RWPE2 (cell line): ENCODE results near the gene FAM89A.

Experiments
- ATAC-seq: fragments of 200-7000 bp; cut with Tn5 transposase; 3 replicates; pipeline ENCODE4 v1.9.1; 2021; ENCODE audit warnings: low read depth
- DNase-seq: peaks from one replicate; pipeline ENCODE4 v3.0.0-alpha.2; 2020; ENCODE audit warnings: low spot score
- H3K27ac ChIP-seq: fragments of 450-650 bp; 2 replicates; pipeline ENCODE4 v1.5.1; 2017; ENCODE audit warnings: mild to moderate bottlenecking; ENCODE audit not compliant: poor library complexity, severe bottlenecking
- H3K27me3 ChIP-seq: fragments of 250-450 bp; sonication (Bioruptor Pico); 2 replicates; pipeline ENCODE4 v1.5.1; 2021; ENCODE audit warnings: mild to moderate bottlenecking, moderate library complexity; ENCODE audit not compliant: insufficient read depth, poor library complexity, severe bottlenecking
- H3K36me3 ChIP-seq: fragments of 250-450 bp; sonication (Bioruptor Pico); 2 replicates; pipeline ENCODE4 v1.5.1; 2020; ENCODE audit warnings: low read depth, mild to moderate bottlenecking, moderate library complexity
- H3K4me1 ChIP-seq: fragments of 250-450 bp; sonication (Bioruptor Pico); 2 replicates; pipeline ENCODE4 v1.5.1; 2021; ENCODE audit warnings: mild to moderate bottlenecking, moderate library complexity; ENCODE audit not compliant: insufficient read depth, poor library complexity, severe bottlenecking
- H3K4me3 ChIP-seq: fragments of 250-450 bp; sonication (Bioruptor Pico); 2 replicates; pipeline ENCODE4 v1.5.1; 2021; ENCODE audit warnings: mild to moderate bottlenecking, moderate library complexity; ENCODE audit not compliant: severe bottlenecking
- H3K9me3 ChIP-seq: fragments of 250-450 bp; sonication (Bioruptor Pico); 2 replicates; pipeline ENCODE4 v1.5.1; 2021; ENCODE audit warnings: mild to moderate bottlenecking, moderate library complexity; ENCODE audit not compliant: severe bottlenecking
- TF ChIP-seq, protein P1 (sequence below): fragments of 450-650 bp; IDR thresholded peaks from one replicate; pipeline ENCODE4 v1.5.1; 2017; ENCODE audit warnings: mild to moderate bottlenecking, moderate library complexity; ENCODE audit not compliant: poor library complexity, severe bottlenecking

The FAM89A gene

DNA sequence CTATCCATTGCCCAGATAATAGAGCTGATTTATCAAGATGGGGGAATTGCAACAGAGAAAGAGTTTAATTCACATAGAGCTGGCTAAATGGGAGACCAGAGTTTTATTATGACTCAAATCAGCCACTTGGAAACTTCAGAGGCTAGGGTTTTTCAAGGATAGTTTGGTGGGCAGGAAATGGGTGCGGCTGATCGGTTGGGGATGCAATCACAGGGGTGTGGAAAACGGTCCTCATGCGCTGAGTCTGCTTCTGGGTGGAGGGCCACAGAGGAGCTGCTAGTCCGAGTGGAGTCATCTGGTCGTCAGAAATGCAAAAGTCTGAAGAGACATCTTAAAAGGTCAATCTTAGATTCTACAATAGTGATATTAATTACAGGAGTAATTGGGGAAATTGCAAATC is 32.0 kb upstream of the FAM89A start:
- no peak for DNase-seq
- Histone ChIP-seq H3K4me1 (no peaks in the 10 kb centered on the region), H3K36me3 (no peaks in the 10 kb centered on the region), H3K27ac (no peak overlapping the region), H3K9me3 (no peaks in the 10 kb centered on the region), H3K27me3 (no peaks in the 10 kb centered on the region), H3K4me3 (no peak overlapping the region)
- no peak for ATAC-seq
- TF ChIP-seq, protein P1, sequence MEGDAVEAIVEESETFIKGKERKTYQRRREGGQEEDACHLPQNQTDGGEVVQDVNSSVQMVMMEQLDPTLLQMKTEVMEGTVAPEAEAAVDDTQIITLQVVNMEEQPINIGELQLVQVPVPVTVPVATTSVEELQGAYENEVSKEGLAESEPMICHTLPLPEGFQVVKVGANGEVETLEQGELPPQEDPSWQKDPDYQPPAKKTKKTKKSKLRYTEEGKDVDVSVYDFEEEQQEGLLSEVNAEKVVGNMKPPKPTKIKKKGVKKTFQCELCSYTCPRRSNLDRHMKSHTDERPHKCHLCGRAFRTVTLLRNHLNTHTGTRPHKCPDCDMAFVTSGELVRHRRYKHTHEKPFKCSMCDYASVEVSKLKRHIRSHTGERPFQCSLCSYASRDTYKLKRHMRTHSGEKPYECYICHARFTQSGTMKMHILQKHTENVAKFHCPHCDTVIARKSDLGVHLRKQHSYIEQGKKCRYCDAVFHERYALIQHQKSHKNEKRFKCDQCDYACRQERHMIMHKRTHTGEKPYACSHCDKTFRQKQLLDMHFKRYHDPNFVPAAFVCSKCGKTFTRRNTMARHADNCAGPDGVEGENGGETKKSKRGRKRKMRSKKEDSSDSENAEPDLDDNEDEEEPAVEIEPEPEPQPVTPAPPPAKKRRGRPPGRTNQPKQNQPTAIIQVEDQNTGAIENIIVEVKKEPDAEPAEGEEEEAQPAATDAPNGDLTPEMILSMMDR: no peak

DNA sequence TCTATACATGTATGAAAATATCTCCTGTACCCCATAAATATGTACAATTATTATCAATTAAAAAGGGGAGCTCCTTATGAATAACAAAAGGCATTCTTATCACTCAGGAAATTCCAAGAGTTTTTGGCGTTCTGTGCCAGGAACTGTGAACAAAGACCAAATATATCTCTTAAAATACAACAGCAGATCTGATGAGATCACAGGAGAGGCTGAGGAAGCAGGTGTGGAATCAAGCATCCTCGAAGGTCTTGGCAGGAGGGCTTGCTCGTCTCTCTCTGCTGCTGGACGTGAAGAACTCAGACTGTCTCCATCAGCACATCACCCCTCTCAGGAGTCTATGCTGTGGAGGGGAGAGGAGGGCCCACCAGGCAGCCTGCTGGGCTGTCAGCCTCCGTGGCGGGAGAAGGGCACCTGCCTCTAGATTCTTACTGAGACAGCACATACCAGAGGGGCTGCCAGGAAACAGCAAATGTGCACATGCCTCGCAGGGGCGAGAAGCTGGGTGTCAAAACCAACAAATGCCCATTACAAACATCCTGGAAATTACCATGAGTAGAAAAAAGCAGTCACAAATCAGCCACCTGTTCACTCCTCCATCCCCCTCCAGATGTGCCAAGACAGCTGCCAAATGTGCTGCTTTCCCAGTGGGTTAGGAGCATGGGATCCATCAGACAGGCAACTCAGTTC is 30.8 kb upstream of the FAM89A start:
- DNase-seq (no peak), ATAC-seq (no peak)
- no peak overlapping the region for H3K4me3 ChIP-seq
- H3K9me3 ChIP-seq: no peaks in the 10 kb centered on the region
- no peaks in the 10 kb centered on the region for H3K4me1 ChIP-seq
- no peaks in the 10 kb centered on the region for H3K27me3 ChIP-seq
- TF ChIP-seq, protein P1: no peak
- no peaks in the 10 kb centered on the region for H3K36me3 ChIP-seq
- H3K27ac ChIP-seq: no peak overlapping the region

DNA sequence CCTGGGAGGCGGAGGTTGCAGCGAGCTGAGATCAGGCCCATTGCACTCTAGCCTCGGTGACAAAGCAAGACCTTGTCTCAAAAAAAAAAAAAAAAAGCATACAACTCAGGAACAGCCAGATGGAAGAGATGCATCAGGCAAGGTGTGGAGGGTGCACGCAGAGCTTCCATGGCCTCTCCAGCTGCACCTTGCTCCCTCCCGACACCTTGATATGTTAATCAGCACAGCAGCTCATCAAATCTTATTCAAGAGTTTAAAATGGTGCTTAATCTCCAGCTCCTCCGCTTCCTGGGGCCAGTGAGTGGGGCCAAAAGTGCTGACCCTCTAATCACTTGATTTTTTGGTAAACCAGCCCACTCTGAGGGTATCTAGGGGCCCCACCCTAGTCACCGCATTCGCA is 29.3 kb upstream of the FAM89A start:
- no peaks in the 10 kb centered on the region for H3K9me3 ChIP-seq
- no peak overlapping the region for H3K4me3 ChIP-seq
- no peaks in the 10 kb centered on the region for H3K27me3 ChIP-seq
- H3K4me1 ChIP-seq: no peaks in the 10 kb centered on the region
- TF ChIP-seq, protein P1: no peak
- H3K36me3 ChIP-seq: no peaks in the 10 kb centered on the region
- DNase-seq (no peak), ATAC-seq (no peak)
- H3K27ac ChIP-seq: no peak overlapping the region

DNA sequence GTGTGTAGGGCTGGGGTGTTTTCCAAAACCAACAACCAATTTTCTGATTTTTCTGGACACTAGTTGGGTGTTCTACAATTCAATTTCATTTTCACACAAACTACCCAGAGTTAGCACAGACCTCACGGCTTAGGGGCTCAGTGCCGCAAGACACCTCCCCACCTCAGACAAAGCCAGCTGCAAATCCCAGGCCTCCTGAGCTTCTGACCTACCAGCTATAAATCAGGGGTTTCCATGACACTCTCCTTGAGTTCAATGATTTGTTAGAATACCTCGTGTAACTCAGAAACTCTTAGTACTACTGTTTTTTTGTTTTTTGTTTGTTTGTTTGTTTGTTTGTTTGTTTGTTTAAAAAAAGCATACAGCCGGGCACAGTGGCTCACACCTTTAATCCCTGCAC is 28.7 kb upstream of the FAM89A start:
- Histone ChIP-seq H3K4me3 (no peak overlapping the region), H3K27me3 (no peaks in the 10 kb centered on the region), H3K36me3 (no peaks in the 10 kb centered on the region), H3K27ac (no peak overlapping the region), H3K9me3 (no peaks in the 10 kb centered on the region), H3K4me1 (no peaks in the 10 kb centered on the region)
- ATAC-seq (no peak), DNase-seq (no peak)
- TF ChIP-seq, protein P1: no peak

DNA sequence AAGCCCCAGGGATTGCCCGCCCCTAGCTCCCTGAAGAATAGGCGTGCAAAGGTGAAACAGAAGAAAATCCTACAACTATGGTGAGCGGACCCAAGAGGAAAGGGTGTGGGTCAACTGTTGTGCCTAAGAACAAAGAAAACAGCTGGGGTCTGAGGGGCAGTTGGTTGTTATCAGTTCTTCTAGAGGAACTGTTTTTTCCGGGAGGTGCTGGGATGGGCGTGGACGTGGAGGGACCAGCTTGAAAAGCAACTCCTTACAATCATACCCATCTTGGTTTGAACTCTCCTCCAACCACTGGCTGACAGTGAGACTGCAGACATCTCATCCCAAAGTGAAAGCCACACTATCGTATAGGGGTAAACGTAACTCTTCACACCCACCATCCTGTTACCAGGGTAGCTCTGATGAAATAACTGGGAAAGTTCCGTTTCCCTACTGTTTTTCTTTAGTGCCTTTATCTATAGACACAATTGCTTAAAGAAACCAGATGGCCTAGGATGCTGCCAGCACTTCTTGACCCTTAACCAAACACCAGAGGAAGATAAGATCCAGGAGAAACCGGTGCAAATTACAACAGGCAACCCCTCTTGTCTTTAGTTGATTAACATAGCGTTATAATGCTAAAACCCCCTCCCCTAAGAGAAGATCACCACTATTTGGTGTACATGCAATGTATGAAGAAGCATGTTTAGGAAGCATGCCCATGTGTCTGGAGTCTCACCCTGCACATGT is 25.6 kb upstream of the FAM89A start:
- no peak for DNase-seq
- Histone ChIP-seq H3K4me3 (no peak overlapping the region), H3K36me3 (no peaks in the 10 kb centered on the region), H3K27ac (no peak overlapping the region), H3K27me3 (no peaks in the 10 kb centered on the region), H3K4me1 (no peaks in the 10 kb centered on the region), H3K9me3 (no peaks in the 10 kb centered on the region)
- TF ChIP-seq, protein P1: no peak
- no peak for ATAC-seq
